ENCODE data around the gene POU2F3. TPM values are rescaled to one million over a fixed set of nuclear protein-coding genes. Genes with fewer than 3 reads are reported as not detected.

The POU2F3 gene
- total RNA-seq, 1 donor from 2014 or later = not detected

GRCh38 chr11:120258661-120259060 is 18.7 kb downstream of the POU2F3 start:
- H3K9me3 Mint-ChIP-seq (ENCODE audit: unreplicated experiment) = no peaks in the 10 kb centered on the region
- H3K36me3 Mint-ChIP-seq (ENCODE audit: unreplicated experiment) = no peaks in the 10 kb centered on the region
- DNase-seq (ENCODE audit: extremely low spot score, unreplicated experiment) = no peak
- TF ChIP-seq CTCF (IDR thresholded peaks at IDR 0.05) = no peak
- no peak overlapping the region for H3K27ac Mint-ChIP-seq (ENCODE audit: unreplicated experiment)
- H3K4me1 Mint-ChIP-seq (ENCODE audit: unreplicated experiment) = no peaks in the 10 kb centered on the region
- H3K4me3 Mint-ChIP-seq (ENCODE audit: unreplicated experiment) = no peak overlapping the region
- peaks cover 77% of the 10 kb centered on the region for H3K27me3 Mint-ChIP-seq (ENCODE audit: unreplicated experiment)

- Mint-ChIP-seq H3K4me3 (ENCODE audit: unreplicated experiment) (no peak overlapping the region), H3K9me3 (ENCODE audit: unreplicated experiment) (no peaks in the 10 kb centered on the region), H3K27ac (ENCODE audit: unreplicated experiment) (no peak overlapping the region), H3K36me3 (ENCODE audit: unreplicated experiment) (no peaks in the 10 kb centered on the region), H3K27me3 (ENCODE audit: unreplicated experiment) (peaks cover 77% of the 10 kb centered on the region), H3K4me1 (ENCODE audit: unreplicated experiment) (no peaks in the 10 kb centered on the region)
- DNase-seq (ENCODE audit: extremely low spot score, unreplicated experiment) = no peak
- TF ChIP-seq CTCF (IDR thresholded peaks at IDR 0.05) = no peak
Observed at GRCh38 chr11:120259241-120259640, 19.3 kb downstream of the POU2F3 start.

GRCh38 chr11:120259988-120260565 is 20.1 kb downstream of the POU2F3 start:
- no peaks in the 10 kb centered on the region for H3K36me3 Mint-ChIP-seq (ENCODE audit: unreplicated experiment)
- H3K4me3 Mint-ChIP-seq (ENCODE audit: unreplicated experiment) = no peak overlapping the region
- H3K9me3 Mint-ChIP-seq (ENCODE audit: unreplicated experiment) = no peaks in the 10 kb centered on the region
- DNase-seq (ENCODE audit: extremely low spot score, unreplicated experiment) = no peak
- peaks cover 78% of the 10 kb centered on the region for H3K27me3 Mint-ChIP-seq (ENCODE audit: unreplicated experiment)
- no peaks in the 10 kb centered on the region for H3K4me1 Mint-ChIP-seq (ENCODE audit: unreplicated experiment)
- TF ChIP-seq CTCF (IDR thresholded peaks at IDR 0.05) = no peak
- no peak overlapping the region for H3K27ac Mint-ChIP-seq (ENCODE audit: unreplicated experiment)

- TF ChIP-seq CTCF (IDR thresholded peaks at IDR 0.05) = no peak
- Mint-ChIP-seq H3K4me3 (ENCODE audit: unreplicated experiment) (no peak overlapping the region), H3K36me3 (ENCODE audit: unreplicated experiment) (no peaks in the 10 kb centered on the region), H3K27ac (ENCODE audit: unreplicated experiment) (no peak overlapping the region), H3K9me3 (ENCODE audit: unreplicated experiment) (no peaks in the 10 kb centered on the region), H3K4me1 (ENCODE audit: unreplicated experiment) (no peaks in the 10 kb centered on the region), H3K27me3 (ENCODE audit: unreplicated experiment) (peaks cover 78% of the 10 kb centered on the region)
- DNase-seq (ENCODE audit: extremely low spot score, unreplicated experiment) = no peak
Observed at GRCh38 chr11:120260616-120261015, 20.7 kb downstream of the POU2F3 start.

- DNase-seq (ENCODE audit: extremely low spot score, unreplicated experiment) = no peak
- no peak overlapping the region for H3K27ac Mint-ChIP-seq (ENCODE audit: unreplicated experiment)
- no peak for TF ChIP-seq CTCF (IDR thresholded peaks at IDR 0.05)
- H3K36me3 Mint-ChIP-seq (ENCODE audit: unreplicated experiment) = no peaks in the 10 kb centered on the region
- H3K9me3 Mint-ChIP-seq (ENCODE audit: unreplicated experiment) = no peaks in the 10 kb centered on the region
- peaks cover 78% of the 10 kb centered on the region for H3K27me3 Mint-ChIP-seq (ENCODE audit: unreplicated experiment)
- H3K4me3 Mint-ChIP-seq (ENCODE audit: unreplicated experiment) = no peak overlapping the region
- no peaks in the 10 kb centered on the region for H3K4me1 Mint-ChIP-seq (ENCODE audit: unreplicated experiment)
Observed at GRCh38 chr11:120261321-120261720, 21.4 kb downstream of the POU2F3 start.
